HepG2 (cell line): ENCODE data around the gene PARD3. TPM values are rescaled to one million over a fixed set of nuclear protein-coding genes. Genes with fewer than 3 reads are reported as not detected.

Source experiments
- BCL6 ChIP-seq: IDR thresholded peaks from 2 replicates; pipeline ENCODE4 v1.6.1; 2016; ENCODE audit warnings: missing genetic modification reagents, missing compliant biosample characterization
- CENPX ChIP-seq: sonication (generic); formaldehyde crosslinking; IDR thresholded peaks from 2 replicates; pipeline ENCODE4 v1.9.0; 2021; ENCODE audit warnings: mild to moderate bottlenecking, missing genetic modification reagents, moderate library complexity
- DMTF1 ChIP-seq: sonication (generic); formaldehyde crosslinking; IDR thresholded peaks from 2 replicates; pipeline ENCODE4 v1.4.0; 2020; ENCODE audit warnings: mild to moderate bottlenecking, missing genetic modification reagents
- FOXA1 ChIP-seq, 2 experiments: fragments of 450-650 bp in 1 of 2; sonication (generic) in 1 of 2; formaldehyde crosslinking in 1 of 2; IDR thresholded peaks; 2 replicates each; pipeline versions ENCODE4 v1.4.0 to v1.6.1; 2016 to 2020; ENCODE audit warnings: missing genetic modification reagents in 1 of 2
- HBP1 ChIP-seq: IDR thresholded peaks from 2 replicates; pipeline ENCODE4 v1.6.1; 2016; ENCODE audit warnings: low read depth, control low read depth
- KAT8 ChIP-seq: IDR thresholded peaks from 2 replicates; pipeline ENCODE4 v1.6.1; 2016; ENCODE audit warnings: missing genetic modification reagents, missing compliant biosample characterization
- KMT2A ChIP-seq: sonication (generic); formaldehyde crosslinking; IDR thresholded peaks from 2 replicates; pipeline ENCODE4 v1.4.0; 2020; ENCODE audit warnings: missing genetic modification reagents
- MYC ChIP-seq: sonication (generic); formaldehyde crosslinking; IDR thresholded peaks from 2 replicates; pipeline ENCODE4 v1.9.0; 2021; ENCODE audit warnings: missing genetic modification reagents, borderline replicate concordance
- NFATC3 ChIP-seq: sonication (generic); formaldehyde crosslinking; IDR thresholded peaks from 2 replicates; pipeline ENCODE4 v1.5.1; 2020; ENCODE audit warnings: mild to moderate bottlenecking, missing genetic modification reagents
- PBX2 ChIP-seq: IDR thresholded peaks from 2 replicates; pipeline ENCODE4 v1.6.1; 2016; ENCODE audit warnings: control low read depth
- RBAK ChIP-seq: sonication (generic); formaldehyde crosslinking; IDR thresholded peaks from 2 replicates; pipeline ENCODE4 v1.5.1; 2020; ENCODE audit warnings: mild to moderate bottlenecking, missing genetic modification reagents
- RFXAP ChIP-seq: sonication (generic); formaldehyde crosslinking; IDR thresholded peaks from 2 replicates; pipeline ENCODE4 v1.4.0; 2020; ENCODE audit warnings: missing genetic modification reagents, borderline replicate concordance
- SRSF1 ChIP-seq: fragments of 200-400 bp; formaldehyde crosslinking; optimal IDR thresholded peaks from 2 replicates; pipeline ENCODE3; 2017; ENCODE audit warnings: mild to moderate bottlenecking, low read depth, low read length, moderate library complexity
- YY1 ChIP-seq: IDR thresholded peaks from 2 replicates; pipeline ENCODE4 v1.6.1; 2011; ENCODE audit warnings: low read length, low read depth, moderate library complexity, mild to moderate bottlenecking; ENCODE audit not compliant: insufficient read depth, insufficient replicate concordance
- ZBED4 ChIP-seq: sonication (generic); formaldehyde crosslinking; IDR thresholded peaks from 2 replicates; pipeline ENCODE4 v1.4.0; 2020; ENCODE audit warnings: missing genetic modification reagents, borderline replicate concordance
- ZKSCAN5 ChIP-seq: sonication (generic); formaldehyde crosslinking; IDR thresholded peaks from 2 replicates; pipeline ENCODE4 v1.5.1; 2020; ENCODE audit warnings: mild to moderate bottlenecking, missing genetic modification reagents
- ZNF160 ChIP-seq: sonication (generic); formaldehyde crosslinking; IDR thresholded peaks from 2 replicates; pipeline ENCODE4 v1.8.0; 2022; ENCODE audit warnings: mild to moderate bottlenecking, inconsistent platforms, missing genetic modification reagents
- ZNF230 ChIP-seq: sonication (generic); formaldehyde crosslinking; IDR thresholded peaks from 2 replicates; pipeline ENCODE4 v1.4.0; 2020; ENCODE audit warnings: mild to moderate bottlenecking, missing genetic modification reagents
- ZNF552 ChIP-seq: sonication (generic); formaldehyde crosslinking; IDR thresholded peaks from 2 replicates; pipeline ENCODE4 v1.9.0; 2022; ENCODE audit warnings: missing genetic modification reagents, mild to moderate bottlenecking, borderline replicate concordance
- polyA plus RNA-seq, 8 experiments: library from polyadenylated mRNA; depleted of rRNA in 3 of 8; stranded (reverse) in 7 of 8; unstranded in 1 of 8; fragments of >200 nt; fragmentation: Illumina TruSeq in 4 of 8; extraction: Trizol in 4 of 8; gene quantifications; 2 replicates each; pipeline versions ENCODE4 v1.2.1 to v1.2.3, GENCODE V29; 2011 to 2016; ENCODE audit warnings: low read depth in 4 of 8, missing spikeins in 1 of 8, mixed read lengths in 1 of 8; ENCODE audit not compliant: insufficient read depth in 1 of 8
- total RNA-seq, 5 experiments: library from RNA; depleted of rRNA; stranded (reverse); fragments of >200 nt; fragmentation: Illumina TruSeq; extraction: Trizol; gene quantifications; 2 replicates each; pipeline ENCODE4 v1.2.3, GENCODE V29; 2016; ENCODE audit warnings: low read depth in 1 of 5
- TF ChIP-seq, protein P1 (sequence below): sonication (generic); formaldehyde crosslinking; IDR thresholded peaks from 2 replicates; pipeline ENCODE4 v1.4.0; 2020; ENCODE audit warnings: missing genetic modification reagents

Gene PARD3
- total and polyA plus RNA-seq, 2 of the 13 experiments (the other 11 are each of a cell fraction or from before 2014, with no cell fraction given) = 40.9 to 60.0 TPM

GRCh38 chr10:34216348-34216945, 598.6 kb downstream of the PARD3 start (continued):
- TF ChIP-seq HBP1 (CRISPR knock-in tag) (no peak), RBAK (CRISPR knock-in tag) (no peak; the same call in 1 of the 2 replicates), ZNF160 (CRISPR knock-in tag) (no peak), BCL6 (CRISPR knock-in tag) (0 out of 2 replicates have a peak, but pooled peaks have one; percentile 48), PBX2 (no peak), ZNF552 (CRISPR knock-in tag) (no peak), SRSF1 (no peak), FOXA1 (IDR thresholded peaks at IDR 0.05) (no peak), FOXA1 (CRISPR knock-in tag; IDR thresholded peaks at IDR 0.05) (peak; percentile 77), YY1 (no peak), ZNF230 (no peak), ZBED4 (CRISPR knock-in tag) (no peak), NFATC3 (CRISPR knock-in tag) (no peak), DMTF1 (CRISPR knock-in tag) (no peak), KMT2A (CRISPR knock-in tag) (no peak), CENPX (no peak), RFXAP (CRISPR knock-in tag) (no peak), KAT8 (CRISPR knock-in tag) (0 out of 2 replicates have a peak, but pooled peaks have one; percentile 19), MYC (no peak), ZKSCAN5 (CRISPR knock-in tag) (no peak)
- TF ChIP-seq, protein P1, sequence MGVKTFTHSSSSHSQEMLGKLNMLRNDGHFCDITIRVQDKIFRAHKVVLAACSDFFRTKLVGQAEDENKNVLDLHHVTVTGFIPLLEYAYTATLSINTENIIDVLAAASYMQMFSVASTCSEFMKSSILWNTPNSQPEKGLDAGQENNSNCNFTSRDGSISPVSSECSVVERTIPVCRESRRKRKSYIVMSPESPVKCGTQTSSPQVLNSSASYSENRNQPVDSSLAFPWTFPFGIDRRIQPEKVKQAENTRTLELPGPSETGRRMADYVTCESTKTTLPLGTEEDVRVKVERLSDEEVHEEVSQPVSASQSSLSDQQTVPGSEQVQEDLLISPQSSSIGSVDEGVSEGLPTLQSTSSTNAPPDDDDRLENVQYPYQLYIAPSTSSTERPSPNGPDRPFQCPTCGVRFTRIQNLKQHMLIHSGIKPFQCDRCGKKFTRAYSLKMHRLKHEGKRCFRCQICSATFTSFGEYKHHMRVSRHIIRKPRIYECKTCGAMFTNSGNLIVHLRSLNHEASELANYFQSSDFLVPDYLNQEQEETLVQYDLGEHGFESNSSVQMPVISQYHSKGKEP (CRISPR knock-in tag) = no peak
